ENCODE measurements around the gene CTDSP1. TPM values are rescaled to one million over a fixed set of nuclear protein-coding genes. Genes with fewer than 3 reads are reported as not detected.
A peak's percentile ranks its signal among the peaks of the same experiment; 100 is the strongest.

Gene CTDSP1, protein sequence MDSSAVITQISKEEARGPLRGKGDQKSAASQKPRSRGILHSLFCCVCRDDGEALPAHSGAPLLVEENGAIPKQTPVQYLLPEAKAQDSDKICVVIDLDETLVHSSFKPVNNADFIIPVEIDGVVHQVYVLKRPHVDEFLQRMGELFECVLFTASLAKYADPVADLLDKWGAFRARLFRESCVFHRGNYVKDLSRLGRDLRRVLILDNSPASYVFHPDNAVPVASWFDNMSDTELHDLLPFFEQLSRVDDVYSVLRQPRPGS
- 48.9 and 91.0 TPM in 2 replicates for total RNA-seq

- DNase-seq (ENCODE audit: low read depth in 2 of 2) = peak; percentile 94 to 98
These were observed at the start of gene CTDSP1 for GRCh38 chr2:218399391-218400166. TSS of gene CTDSP1 (plus strand) at chr2:218399868. CDS start at chr2:218400091, 223 bp downstream.

DNA sequence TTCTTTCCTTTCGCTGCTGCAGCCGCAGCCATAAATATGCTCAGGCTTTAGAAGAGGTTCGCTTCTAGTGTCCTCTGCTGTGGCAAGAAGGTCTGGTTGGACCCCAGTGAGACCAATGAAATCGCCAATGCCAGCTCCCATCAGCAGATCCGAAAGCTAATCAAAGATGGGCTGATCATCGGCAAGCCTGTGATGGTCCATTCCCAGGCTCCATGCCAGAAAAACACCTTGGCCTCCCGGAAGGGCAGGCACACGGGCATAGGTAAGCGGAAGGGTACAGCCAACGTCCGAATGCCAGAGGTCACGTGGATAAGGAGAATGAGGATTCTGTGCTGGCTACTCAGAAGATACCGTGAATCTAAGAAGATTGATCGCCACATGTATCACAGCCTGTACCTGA, 45.6 kb upstream of the CTDSP1 start:
- DNase-seq (ENCODE audit: low read depth in 2 of 2) = no peak

DNA sequence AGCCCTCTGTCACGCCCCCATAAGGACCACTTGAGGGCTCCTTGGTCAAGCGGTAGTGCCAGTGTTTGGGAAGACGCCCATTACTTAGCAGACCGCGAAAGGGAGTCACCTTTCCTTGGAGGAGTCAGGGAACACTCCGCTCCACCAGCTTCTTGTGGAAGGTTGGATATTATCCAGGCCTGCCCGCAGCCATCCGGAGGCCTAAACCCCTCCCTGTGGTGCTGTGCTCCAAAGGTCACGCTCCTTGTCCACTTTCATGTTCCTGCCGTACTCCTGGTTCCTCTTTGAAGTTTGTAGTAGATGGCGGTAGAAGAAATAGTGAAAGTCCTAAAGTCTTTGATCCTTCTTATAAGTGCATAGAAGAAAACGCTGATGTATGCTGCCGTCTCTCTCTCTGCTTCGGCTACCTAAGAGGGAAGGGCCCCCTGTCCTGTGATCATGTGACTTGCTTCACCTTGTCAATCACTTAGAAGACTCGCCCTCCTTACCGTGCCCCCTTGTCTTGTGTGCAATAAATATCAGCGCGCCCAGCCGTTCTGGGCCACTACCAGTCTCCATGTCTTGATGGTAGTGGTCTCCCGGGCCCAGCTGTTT, 44.7 kb upstream of the CTDSP1 start:
- no peak for DNase-seq (ENCODE audit: low read depth in 2 of 2)

- no peak for DNase-seq (ENCODE audit: low read depth in 2 of 2)
These were observed 42.2 kb upstream of the CTDSP1 start for GRCh38 chr2:218357236-218358177.

DNA sequence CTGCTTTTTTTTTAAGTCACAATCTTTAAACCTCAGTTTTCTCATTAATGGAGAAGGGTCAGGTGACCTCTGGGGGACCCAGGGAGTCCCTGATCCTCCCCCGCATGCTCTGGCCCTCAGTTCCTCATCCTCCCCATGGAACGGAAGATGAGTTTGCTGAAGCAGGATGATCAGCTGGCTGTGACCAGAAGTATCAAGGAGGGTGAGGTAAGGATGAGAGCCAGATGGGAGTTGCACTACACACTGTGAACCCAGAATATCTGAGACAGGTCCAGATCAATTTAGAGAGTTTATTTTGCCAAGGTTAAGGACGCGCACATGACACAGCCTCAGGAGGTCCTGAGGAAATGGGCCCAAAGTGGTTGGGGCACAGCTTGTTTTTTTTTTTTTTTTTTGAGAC, 39.2 kb upstream of the CTDSP1 start:
- no peak for DNase-seq (ENCODE audit: low read depth in 2 of 2)

DNA sequence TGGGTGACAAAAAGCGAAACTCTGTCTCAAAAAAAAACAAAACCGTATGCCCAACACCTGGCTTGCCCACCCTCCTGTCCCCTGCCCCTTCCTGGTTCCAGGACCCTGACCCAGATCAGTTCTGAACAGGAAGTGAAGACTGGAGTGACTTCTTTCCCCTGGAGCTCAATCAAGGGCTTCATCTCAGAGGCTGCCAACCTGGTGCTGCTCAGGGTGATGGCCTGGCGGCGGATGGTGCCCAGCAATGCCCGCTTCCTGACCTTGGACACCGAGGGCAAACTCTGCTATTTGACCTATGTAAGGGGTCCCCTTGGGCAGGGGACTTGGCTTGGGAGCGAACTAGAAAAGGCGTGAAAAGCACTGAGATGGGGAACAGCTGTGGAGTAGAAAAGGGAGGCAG, 37.1 kb upstream of the CTDSP1 start:
- DNase-seq (ENCODE audit: low read depth in 2 of 2) = no peak

DNA sequence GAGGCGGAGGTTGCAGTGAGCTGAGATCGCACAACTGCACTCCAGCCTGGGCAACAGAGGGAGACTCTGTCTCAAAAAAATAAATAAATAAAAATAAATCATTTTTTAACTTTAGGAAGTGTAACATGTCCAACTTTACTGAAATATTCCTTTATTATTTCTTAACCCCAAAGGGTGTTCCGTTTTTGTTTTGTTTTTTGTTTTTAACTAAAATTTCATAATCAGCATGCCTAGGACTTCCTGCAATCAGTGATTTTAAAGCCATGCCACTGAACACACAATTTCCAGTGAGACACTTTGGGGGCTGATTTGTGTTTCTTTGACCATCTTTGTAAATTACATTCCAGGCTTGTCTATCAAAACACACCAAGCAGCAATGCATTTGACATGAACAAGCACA, 35.9 kb upstream of the CTDSP1 start:
- no peak for DNase-seq (ENCODE audit: low read depth in 2 of 2)

DNA sequence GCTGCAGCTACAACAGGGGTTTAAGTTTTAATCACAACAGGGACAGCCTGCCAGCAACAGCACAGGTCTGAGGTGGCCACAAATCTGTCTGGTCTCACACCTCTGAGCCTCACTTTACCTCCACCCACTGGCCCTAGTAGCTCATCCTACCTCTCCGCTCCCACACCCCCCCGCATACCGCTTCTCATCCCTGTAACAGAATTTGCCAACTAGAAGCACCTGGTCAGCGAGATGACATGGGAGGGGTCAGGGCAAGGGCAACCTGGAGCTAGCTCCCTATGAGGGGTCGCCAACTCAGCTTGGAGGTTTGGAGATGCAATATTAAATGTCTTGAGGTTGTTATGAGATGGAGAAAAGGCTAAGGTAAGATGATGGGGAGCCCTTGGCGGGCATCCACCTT, 35.5 kb upstream of the CTDSP1 start:
- DNase-seq (ENCODE audit: low read depth in 2 of 2) = no peak

- no peak for DNase-seq (ENCODE audit: low read depth in 2 of 2)
These were observed 32.9 kb upstream of the CTDSP1 start for GRCh38 chr2:218366621-218367414.

- DNase-seq (ENCODE audit: low read depth in 2 of 2) = peak in 1 of 2 donors; percentile 63
These were observed 32.1 kb upstream of the CTDSP1 start for GRCh38 chr2:218367415-218368149.

- DNase-seq (ENCODE audit: low read depth in 2 of 2) = no peak
These were observed 31.5 kb upstream of the CTDSP1 start for GRCh38 chr2:218368150-218368528.

DNA sequence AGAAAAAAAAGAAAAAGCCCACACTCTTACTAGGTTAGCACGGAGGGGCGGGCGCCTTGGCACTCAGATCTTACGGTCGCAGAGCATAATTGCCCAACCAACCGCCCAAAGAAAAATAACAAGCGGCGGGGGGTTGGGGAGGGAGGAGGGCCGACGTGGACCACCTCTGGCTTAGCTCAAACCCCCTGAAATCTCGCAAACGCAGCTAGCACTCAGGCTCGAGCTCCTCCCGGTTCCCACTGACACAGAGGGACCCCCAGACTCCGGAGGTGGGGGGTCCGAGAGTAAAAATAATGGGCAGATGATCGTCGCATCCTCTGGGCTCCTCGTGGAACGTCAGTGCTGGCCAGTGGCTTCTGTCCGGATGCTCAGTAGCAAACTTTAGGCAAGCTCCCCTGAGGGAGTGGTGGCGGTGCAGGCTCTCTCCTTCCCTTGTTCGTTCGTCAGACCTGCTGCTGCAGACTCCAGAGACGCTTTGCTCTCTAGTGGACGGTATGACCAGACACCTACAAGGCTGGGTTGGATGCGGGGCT, 31.0 kb upstream of the CTDSP1 start:
- DNase-seq (ENCODE audit: low read depth in 2 of 2) = no peak

DNA sequence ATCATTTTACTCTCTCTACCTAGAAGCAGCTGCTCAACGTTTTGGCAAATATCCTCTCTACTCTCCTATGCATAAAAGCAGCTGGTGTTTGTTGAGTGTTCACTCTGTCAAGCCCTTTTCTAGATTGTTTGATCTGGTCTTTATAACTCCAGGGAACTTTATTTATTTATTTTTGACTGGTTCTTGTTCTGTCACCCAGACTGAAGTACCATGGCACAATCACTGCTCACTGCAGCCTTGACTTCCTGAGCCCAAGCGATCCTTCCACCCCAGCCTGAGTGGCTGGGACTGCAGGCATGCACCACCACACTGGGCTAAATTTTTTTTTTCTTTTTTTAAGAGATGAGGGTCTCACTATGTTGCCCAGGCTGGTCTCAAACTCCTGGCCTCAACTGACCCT, 30.3 kb upstream of the CTDSP1 start:
- DNase-seq (ENCODE audit: low read depth in 2 of 2) = no peak

- no peak for DNase-seq (ENCODE audit: low read depth in 2 of 2)
These were observed 29.1 kb upstream of the CTDSP1 start for GRCh38 chr2:218370410-218371063.

DNA sequence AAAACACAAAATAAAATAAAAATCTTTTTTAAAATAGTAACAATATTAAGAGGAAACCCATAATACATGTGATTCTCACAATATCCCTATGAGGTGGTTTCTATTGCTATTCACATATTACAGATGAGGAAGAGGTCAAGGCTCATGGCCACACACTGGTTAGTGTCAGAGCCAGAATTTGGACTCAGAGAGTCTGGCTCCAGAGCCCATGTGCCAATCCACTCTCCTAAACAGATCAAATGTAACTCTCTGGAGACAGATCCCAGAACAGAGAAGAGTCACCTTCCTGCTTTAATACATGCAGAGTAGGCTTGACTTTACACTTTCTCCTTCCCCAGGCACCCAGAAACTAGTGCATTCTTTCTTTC, 27.7 kb upstream of the CTDSP1 start:
- DNase-seq (ENCODE audit: low read depth in 2 of 2) = no peak

GRCh38 chr2:218374795-218375194, 24.9 kb upstream of the CTDSP1 start:
- no peak for DNase-seq (ENCODE audit: low read depth in 2 of 2)

- DNase-seq (ENCODE audit: low read depth in 2 of 2) = peak in 1 of 2 donors; percentile 67
These were observed 24.5 kb upstream of the CTDSP1 start for GRCh38 chr2:218375212-218375611.

DNA sequence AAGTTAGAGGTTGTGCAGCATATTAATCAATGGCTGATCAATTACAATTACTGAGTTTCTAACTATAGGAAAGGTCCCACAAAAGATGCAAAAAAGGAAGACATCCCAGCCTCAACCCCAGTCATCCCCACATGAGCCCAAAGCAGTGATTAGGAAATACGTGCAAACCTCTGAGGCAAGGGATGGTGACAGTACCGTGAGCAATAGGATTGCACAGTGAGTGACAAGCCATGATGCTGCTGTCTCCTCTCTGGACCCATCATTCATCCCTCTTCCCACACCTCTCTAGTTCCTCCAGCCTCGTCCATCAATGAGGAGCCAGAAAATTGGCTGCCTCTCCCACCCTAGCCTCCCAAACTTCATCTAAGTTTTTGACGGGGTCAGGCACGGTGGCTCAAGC, 21.6 kb upstream of the CTDSP1 start:
- no peak for DNase-seq (ENCODE audit: low read depth in 2 of 2)

- DNase-seq (ENCODE audit: low read depth in 2 of 2) = no peak
These were observed 17.7 kb upstream of the CTDSP1 start, which contains the start of gene SLC11A1 for GRCh38 chr2:218381916-218382366. TSS of gene SLC11A1 (plus strand) at chr2:218382273. CDS start at chr2:218382369, 96 bp downstream.

All from dermis microvascular lymphatic vessel endothelial cell (primary cell).